Stimulated activated CD4-positive, alpha-beta T cell treated with anti-CD3 and anti-CD28 coated beads, TNF-alpha, amount 100 ng/mL, for 1 hour (primary cell): ENCODE measurements around the gene FBXO21.
"Not testable (repeated sequence)": the region's sequence is repeated elsewhere in the genome, so short reads cannot be mapped to it uniquely, and the experiment has no call there.

ENCODE experiments used
- DNase-seq, 3 donors: peaks; one replicate each; pipeline ENCODE4 v3.0.0-alpha.2; 2020; ENCODE audit warnings: low read depth in 3 of 3, low spot score in 1 of 3

Gene FBXO21, protein sequence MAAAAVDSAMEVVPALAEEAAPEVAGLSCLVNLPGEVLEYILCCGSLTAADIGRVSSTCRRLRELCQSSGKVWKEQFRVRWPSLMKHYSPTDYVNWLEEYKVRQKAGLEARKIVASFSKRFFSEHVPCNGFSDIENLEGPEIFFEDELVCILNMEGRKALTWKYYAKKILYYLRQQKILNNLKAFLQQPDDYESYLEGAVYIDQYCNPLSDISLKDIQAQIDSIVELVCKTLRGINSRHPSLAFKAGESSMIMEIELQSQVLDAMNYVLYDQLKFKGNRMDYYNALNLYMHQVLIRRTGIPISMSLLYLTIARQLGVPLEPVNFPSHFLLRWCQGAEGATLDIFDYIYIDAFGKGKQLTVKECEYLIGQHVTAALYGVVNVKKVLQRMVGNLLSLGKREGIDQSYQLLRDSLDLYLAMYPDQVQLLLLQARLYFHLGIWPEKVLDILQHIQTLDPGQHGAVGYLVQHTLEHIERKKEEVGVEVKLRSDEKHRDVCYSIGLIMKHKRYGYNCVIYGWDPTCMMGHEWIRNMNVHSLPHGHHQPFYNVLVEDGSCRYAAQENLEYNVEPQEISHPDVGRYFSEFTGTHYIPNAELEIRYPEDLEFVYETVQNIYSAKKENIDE

DNA sequence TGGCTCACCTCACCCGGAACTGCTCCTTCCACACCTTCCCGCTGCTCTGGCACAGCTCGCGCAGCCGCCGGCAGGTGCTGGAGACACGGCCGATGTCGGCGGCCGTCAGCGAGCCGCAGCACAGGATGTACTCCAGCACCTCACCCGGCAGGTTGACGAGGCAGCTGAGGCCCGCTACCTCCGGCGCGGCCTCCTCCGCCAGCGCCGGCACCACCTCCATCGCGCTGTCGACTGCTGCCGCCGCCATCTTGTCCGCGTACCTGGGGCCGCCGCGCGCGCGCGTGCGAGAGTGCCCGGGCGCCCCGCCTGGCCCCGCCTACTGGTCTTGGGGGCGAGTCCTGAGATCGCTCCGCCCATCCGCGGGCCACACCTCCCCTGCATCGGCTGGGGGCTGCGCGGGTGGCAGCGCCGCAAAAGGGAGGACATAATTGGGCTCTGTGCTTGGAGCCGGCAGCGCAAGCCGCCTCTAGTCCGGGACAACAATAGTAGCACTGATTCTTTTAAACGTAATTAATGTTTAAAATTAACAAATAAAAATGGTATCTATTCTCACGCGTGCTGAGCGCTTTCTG lies at the start of gene FBXO21:
TSS of gene FBXO21 (minus strand) at position 261 of the 572 bp plus-strand sequence. CDS start at position 247, 14 bp downstream.
- DNase-seq: peak; percentile 80 to 93 (median 91)

DNA sequence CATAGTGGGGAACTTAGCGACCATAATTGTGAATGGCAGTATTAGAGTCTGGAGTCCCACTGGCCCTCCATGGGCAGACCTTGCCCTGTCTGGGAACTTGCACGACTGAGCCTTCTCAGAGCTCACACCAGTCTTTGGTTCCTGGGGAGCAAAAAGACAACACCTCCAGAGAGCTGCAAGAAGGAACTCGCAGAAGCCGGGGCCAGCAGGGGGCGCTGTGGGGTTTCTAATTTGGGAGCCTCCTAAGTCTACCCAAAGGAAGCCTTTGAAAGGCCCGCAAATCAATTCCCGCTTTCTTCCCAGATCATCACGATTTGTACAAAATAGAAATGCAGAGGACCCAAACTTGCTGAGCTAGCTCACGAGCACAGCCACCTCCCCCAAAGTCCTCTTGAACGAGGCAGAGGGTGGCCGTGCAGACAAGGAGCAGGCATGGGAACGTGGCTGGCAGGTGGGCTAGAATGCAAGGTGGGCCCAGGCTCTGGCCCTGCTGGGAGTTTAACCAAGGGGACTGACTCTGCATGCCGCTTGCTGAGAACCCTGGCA lies 46.3 kb upstream of the FBXO21 start:
- peak; percentile 7 to 64 (median 31) for DNase-seq

DNA sequence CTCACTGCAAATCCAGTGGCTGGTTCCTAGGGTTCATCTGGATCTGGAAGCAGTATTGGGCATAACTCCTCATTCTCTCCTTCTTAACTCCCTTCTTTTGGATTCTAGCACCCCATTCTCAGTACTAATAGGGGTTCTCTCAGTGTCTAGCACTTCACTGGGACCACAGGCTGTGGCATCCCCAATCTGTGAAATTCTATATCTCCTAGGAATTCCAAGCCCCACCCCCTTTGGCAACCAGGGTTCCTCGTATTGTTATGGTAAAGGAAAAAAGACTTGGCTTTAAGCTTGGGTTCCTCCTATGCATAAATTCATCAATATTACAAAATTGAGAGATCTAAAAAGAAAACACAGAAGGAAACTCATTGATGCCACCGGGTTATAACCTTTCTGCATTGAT lies 45.0 kb upstream of the FBXO21 start:
- DNase-seq: no peak

DNA sequence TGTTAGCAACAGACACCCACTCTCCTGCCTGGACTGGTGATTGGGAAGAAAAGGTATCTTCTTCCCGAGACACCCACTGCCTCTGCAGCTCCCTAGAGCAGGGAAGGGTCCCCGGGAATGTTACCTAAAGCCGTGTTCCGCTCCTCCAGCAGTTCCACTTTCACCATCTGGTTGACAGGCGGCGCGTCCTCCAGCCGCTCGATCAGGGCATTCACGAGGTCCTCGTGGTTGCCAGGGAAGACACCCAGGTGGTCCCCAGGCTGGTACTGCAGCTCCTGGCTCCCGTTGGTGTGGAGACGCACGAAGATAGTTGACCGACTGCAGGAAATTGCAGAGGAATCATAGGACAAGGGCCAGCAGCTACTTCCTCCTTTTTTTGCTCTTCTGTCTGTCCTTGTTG lies 44.2 kb upstream of the FBXO21 start:
- DNase-seq: no peak

DNA sequence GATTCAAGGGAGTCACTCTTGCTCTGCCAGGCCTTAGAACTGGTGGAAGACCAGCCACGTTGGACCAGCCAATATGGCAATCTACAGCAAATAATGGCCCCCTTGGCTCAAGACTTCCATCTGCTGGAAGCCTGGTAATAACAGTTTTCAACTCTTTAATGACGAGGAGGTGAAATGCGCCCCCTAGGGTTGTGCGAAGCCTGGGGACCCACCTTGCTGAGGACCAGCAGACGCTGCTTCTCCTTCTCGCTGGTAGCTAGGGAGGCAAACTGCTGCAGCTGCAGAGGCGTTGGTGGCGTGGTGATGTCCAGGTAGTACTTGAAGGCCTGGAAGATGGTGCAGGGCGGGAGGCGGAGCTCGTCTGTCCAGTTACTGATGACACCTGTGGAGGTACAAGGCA lies 41.5 kb upstream of the FBXO21 start:
- no peak for DNase-seq

DNA sequence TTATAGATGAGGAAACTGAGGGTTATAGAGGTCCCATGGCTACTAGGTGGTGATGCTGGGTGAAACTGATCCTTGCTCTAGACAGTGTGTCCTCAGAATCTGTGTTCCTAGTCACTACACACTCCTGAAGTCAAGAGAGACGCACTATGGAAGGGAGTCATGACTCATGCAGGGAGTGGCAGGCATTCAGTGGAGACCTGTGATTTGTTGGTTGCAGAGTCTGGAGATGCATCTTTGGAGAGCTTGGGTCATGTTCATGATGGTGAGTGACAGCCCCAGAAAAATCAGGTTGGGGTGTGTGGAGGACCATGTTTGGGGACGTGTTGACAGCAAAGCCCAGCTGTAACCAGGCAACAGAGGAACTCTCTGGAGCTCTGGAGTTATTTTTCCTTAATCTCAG lies 38.0 kb upstream of the FBXO21 start:
- DNase-seq: no peak

DNA sequence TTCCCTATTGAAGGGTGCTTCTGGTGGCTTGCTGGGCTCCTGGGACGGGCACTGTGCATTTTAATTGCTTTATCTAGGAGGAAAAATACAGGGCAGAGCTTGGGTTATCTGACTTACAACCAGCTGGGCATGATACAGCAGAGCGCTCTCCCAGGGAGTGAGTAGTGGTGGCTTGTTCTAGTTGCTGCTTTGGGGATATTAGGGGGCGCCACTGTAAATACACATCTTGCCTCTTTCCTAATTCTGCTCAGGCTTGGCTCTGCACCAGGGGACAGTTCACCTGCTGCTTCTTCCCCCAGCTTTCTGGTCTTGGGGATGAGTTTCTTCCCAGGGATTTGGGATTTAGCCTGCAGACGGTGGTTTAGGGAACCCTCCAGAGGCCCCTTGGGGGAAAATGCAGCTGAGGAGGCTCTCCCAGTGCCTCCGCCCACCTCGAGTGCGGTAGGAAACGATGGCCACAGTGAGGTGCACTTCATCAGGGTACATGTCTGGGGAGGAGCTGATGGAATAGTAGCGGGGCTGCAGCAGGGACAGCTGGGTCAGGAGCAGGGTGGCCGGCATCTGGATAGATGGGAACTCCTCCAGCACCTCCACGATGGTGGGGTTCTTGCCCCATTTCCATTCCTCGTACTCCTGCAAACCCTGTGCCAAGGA lies 36.9 kb upstream of the FBXO21 start:
- DNase-seq: no peak

DNA sequence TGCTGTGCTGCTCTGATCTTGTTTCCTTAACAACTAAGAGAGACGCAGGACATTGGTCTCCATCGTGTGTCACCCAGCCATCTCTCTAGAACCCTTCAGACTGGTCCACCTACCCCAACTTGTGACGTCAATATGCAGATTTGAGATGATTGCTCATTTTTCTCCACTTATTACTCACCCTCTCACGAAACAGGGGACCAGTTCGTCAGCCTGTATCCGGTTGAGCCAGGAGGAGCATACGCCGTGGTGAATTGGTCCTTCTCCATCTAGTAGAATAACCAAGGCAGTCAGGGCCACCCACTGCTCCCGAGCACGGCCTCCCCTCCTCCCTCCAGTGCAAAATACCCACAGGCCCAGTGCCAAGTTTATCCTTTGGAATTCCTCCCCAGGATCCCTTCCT lies 36.2 kb upstream of the FBXO21 start:
- DNase-seq: no peak

DNA sequence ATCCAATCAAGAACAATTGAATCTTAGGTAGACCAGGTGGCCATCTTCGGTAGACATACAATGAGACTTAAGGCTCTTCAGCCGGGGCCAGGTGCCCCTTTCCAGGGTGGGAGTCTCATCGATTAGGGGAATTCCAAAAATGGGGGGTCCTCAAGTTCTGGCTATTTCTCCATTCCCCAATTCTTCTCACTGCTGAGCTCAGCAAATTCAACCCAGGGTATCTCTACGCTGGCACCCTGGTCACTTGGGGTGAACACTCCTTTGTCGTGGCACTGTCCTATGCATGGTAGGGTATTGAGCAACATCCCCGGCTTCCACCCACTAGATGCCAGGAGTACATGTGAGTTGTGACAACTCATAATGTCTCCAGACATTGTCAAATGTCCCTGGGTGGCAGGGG lies 34.9 kb upstream of the FBXO21 start:
- DNase-seq: no peak

DNA sequence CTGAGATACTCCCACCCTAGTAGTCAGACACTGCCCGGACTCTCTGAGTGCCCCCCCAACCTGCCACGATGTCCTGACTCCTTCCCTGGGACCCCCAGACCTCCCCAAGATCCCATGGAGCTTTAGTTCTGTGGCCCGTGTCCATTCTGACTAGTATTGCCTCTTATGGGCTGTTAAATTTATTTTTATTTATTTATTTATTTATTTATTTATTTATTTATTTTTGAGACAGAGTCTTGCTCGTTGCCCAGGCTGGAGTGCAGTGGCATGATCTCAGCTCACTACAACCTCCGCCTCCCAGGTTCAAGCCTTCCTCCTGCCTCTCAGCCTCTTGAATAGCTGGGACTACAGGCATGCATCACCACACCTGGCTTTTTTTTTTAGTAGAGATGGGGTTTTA lies 30.7 kb upstream of the FBXO21 start:
- DNase-seq: not testable (repeated sequence)

DNA sequence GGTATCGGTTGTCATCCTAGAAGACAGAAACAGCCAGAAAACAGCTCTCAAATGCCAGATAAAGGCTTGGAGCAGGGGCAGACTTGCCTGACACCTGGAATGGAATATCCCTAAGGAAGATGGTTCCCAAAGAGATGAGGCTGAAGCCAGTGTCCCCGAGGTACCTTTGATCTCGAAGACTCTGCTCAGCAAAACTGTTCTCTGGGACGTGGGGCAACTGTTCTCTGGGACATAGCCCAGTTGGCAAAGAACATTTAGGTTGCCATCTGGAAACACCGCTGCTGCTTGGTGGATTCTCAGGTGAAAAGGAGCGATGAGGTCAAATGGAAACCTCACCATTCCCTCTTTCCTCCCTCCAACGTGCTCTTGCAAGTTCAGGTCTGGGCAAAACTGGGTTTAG lies 27.9 kb upstream of the FBXO21 start:
- no peak for DNase-seq

DNA sequence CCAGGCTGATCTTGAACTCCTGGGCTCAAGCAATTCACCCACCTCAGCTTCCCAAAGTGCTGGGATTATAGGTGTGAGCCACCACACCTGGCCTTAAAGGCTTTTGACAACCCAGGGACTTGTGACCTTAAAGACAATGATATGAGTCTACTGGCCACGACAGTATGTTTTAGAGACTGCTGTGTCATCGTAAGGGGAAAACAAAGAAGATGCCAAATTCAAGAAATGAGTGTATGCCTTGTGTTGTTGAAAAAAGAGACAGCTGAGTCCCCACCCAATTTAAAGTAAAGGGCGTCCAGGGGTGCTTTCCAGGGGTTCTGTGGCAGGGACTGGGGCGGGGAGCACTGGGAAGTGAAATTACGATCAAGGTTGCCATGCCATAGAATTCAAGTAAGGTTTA lies 26.4 kb upstream of the FBXO21 start:
- no peak for DNase-seq

DNA sequence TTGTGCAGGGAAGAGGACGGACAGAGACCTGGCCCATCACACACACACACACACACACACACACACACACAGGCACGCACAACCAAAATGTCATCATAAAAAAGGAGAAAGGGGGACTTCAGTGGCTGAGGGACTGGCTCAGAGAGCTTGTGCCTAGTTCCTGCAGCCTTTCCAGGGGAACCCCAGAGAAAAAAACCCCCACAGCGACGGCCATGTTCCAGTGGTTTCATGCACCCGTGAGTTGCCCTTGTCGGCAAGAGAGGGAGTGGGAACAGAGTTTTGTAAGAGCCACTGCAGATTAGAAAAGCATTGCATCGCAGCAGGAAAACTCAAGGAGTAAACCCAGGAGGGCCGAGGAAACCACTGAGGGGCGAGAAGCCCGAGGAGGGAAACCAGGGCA lies 24.5 kb upstream of the FBXO21 start:
- DNase-seq: no peak

DNA sequence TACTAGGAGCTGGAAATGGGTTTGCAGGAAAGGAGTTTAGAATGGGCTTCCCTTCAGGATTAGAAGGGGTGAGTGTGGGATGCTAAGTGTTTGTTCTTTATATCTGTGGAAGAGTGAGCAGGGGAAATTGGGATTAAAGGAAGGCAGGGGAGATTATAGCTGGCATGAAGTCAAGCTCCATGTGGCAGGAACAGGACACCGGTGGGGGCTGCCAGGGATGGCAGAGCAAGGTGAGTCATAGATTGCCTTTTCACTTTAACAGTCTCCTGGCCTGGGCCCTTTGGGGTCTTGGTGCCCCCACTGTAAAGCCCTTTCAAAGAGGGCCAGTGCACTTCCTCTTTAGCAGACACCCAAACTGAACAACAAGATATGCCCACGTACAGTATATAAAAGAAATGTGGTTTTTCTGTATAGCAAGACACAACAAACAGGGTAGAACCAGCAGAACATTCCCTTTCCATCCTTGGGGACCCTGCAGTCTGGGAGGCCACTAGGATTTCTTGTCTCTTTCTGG lies 23.1 kb upstream of the FBXO21 start:
- DNase-seq: no peak

DNA sequence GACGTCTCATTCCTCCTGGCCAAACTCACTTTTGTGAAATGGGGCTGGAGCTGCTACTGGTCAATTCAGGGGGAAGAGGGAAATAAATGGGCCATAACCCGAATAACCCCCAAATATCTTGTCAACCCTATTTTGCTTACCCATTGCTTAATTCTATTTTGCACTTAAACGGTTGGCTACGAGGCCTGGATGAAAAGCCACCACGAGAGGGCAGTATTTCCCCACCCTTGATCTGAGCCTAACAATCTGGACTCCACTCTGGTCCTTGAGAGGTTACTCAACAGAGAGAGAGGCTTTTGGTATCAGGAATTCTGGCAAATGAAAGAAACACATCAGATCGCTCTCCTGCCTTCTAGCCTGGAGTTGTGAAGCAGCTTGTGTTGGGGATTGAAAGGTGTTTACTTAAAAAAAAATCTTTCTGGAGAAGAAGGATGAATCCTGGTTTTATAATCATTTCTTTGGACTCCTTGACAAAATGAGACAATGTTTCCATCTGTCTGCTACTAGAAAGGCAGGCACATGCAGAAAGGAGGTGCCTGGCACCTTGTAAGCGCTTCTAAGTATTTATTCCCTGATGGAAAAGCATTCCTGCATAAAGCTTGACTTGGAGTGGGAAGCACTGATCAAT lies 22.4 kb upstream of the FBXO21 start:
- peak; percentile 18 to 44 (median 21) for DNase-seq

DNA sequence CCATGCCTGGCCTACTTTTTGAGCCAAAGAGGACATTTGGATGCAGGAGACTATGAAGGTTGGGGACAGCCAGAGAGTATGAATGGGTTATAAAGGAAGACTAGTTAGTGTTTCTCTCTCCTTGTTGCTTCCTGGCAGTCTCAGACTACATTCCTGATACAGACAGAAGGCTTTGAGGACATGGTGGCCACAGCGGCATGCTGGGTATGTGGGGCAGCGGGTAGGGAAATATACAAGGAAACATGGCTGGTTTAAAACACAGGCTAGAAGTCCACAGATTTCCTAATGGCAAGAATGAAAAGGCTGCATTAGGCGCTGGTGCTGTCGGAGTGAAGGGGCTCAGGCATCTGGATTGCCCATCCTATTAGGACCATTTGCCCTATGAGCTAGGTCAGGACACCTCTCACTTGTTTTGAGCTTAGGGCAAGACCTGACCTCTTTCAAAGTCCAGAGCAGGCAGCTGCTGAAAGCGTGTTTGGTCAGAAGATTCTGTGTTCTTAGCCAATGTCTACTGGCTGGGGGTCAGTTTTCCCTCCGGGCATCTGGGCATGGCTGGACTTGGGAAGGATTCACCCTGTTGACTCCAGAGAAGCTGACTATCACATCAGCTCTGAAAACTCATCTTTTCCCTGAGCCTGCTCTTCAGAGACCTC lies 20.1 kb upstream of the FBXO21 start:
- DNase-seq: no peak

DNA sequence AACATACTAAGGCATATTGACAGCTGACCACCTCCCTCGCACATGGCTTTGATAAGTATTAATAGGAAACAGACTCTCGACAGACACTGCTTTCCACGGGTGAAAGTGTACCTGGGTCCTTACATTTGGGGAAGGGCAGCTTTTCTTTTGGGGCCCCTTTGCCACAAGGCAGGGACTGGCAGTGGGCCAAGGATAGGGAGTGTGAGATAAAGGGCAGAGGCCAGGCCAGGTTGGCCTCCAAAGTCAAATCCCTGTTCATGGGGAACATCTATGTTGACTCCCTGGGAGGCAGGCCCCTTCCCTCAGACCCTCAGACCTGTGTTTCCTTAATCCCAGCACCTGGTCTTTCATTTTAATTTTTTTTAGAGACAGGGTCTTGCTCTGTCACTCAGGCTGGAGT lies 19.4 kb upstream of the FBXO21 start:
- DNase-seq: no peak

DNA sequence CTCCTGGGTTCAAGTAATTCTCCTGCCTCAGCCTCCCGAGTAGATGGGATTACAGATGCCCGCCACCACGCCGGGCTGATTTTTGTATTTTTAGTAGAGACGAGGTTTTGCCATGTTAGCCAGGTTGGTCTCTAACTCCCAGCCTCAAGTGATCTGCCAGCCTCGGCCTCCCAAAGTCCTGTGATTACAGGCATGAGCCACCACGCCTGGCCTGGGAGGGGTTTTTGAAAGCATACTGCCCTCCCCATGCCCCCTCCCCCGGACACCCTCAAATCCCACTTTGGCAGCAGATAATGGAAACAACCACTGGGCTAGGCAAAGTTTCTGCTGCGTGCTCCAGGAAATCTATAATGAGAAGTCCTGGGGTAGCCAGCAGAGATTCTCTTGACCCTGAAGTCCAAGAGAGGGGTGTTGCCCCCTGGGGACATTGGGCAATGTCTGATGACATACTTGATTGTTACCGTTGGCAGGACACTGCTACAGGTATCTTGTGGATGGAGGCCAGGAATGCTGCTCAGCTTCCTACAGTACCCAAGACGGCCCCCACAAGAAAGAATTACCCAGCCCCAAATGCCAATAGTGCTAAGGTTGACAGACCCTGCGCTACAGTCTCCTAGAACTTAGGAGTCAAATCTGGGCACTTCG lies 18.7 kb upstream of the FBXO21 start:
- DNase-seq: no peak

DNA sequence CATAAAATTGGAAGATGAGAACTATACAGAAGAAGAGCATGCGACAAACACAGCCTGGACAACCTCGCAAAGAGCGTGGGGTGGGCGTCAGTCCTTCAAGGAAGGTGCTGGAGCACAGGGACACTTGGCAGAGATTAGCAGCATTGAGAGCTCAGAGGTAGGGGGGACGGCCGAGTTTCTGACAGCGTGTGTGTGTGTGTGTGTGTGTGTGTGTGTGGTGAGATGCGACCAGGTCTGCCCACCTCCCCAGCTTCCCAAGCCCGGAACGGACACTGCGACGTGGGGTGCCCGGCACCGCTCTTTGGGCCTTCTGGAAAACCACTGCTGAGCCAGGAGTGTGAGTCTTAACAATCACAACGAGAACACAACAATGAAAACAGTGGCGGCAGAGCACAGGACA lies 17.9 kb upstream of the FBXO21 start:
- no peak for DNase-seq

DNA sequence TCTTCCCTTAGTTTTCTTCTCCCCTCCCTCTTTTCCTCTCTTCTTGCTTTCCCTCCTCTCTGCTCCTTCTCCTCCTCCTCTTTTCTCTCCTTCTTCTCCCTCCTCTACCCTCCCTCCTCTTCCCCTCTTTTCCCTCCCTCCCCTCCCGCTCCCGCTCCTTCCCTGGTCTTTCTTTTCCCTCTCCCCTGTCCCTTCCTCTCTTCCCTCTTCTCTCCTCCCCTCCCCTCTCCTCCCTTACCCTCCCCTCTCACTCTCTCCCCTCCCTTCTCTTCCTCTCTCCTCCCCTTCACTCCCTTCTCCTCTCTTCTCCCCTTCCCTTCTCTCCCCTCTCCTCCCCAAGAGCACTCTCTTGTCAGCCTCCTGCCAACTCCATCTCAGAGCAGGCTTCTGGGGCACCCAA lies 17.4 kb upstream of the FBXO21 start:
- DNase-seq: no peak
